Right lobe of liver (tissue), 6 donors: Measurements from ENCODE around the gene ARMH1. TPM values are rescaled to one million over a fixed set of nuclear protein-coding genes. Genes with fewer than 3 reads are reported as not detected.
A peak's percentile ranks its signal among the peaks of the same experiment; 100 is the strongest.
"Not testable (repeated sequence)": the region's sequence is repeated elsewhere in the genome, so short reads cannot be mapped to it uniquely, and the experiment has no call there.

Source experiments
- ATAC-seq, 4 donors: fragments of 200-7000 bp; cut with Tn5 transposase; one replicate each; pipeline ENCODE4 v1.9.1; 2020; ENCODE audit warnings: mild to moderate bottlenecking in 4 of 4, moderate library complexity in 4 of 4
- DNase-seq, 3 donors: peaks; one replicate each; pipeline ENCODE4 v3.0.0-alpha.2; 2020
- H3K27ac ChIP-seq, 3 donors: fragments of 200-600 bp; one replicate each; pipeline ENCODE4 v1.8.0; 2022
- H3K27me3 ChIP-seq, 2 donors: fragments of 200-600 bp; one replicate each; pipeline ENCODE4 v1.8.0; 2022
- H3K36me3 ChIP-seq, 4 donors: fragments of 200-600 bp; sonication (generic) in 1 of 4; one replicate each; pipeline versions ENCODE4 v1.5.1 to v1.8.0; 2017 to 2022; ENCODE audit warnings: control low read depth in 1 of 4
- H3K4me1 ChIP-seq, 4 donors: fragments of 200-600 bp; sonication (generic) in 1 of 4; one replicate each; pipeline versions ENCODE4 v1.5.1 to v1.8.0; 2017 to 2022; ENCODE audit warnings: control low read depth in 1 of 4
- H3K4me3 ChIP-seq, 3 donors: fragments of 200-600 bp; one replicate each; pipeline ENCODE4 v1.8.0; 2022
- H3K9me3 ChIP-seq, 4 donors: fragments of 200-600 bp; sonication (generic) in 1 of 4; one replicate each; pipeline versions ENCODE4 v1.5.1 to v1.8.0; 2017 to 2022; ENCODE audit warnings: control low read depth in 1 of 4
- POLR2A ChIP-seq: fragments of 450-650 bp; IDR thresholded peaks from one replicate; pipeline ENCODE4 v1.6.1; 2017; ENCODE audit warnings: antibody characterized with exemption, mild to moderate bottlenecking
- WGBS: methylation state at CpG from one replicate; pipeline ENCODE4 v1.1.6; 2018; ENCODE audit warnings: low coverage, low lambda C conversion rate; ENCODE audit not compliant: insufficient coverage; ENCODE audit errors: missing lambda C conversion rate; 5-methylcytosine and 5-hydroxymethylcytosine counted together
- intact Hi-C, 2 donors: fragments of 100-400 bp; cut with DNase I; formaldehyde crosslinking; loops; one replicate each; pipeline versions ENCODE4 v1.11.2 to v1.14.1; 2022
- total RNA-seq, 6 experiments: library from RNA; depleted of rRNA in 2 of 6; stranded (reverse); fragments of >200 nt in 2 of 6; fragmentation: NEBNext Ultra II Directional in 3 of 6; extraction: Animal tissue kit (Norgen Biotek cat#: 25700) in 3 of 6; gene quantifications; one replicate each; pipeline versions ENCODE4 v1.1.0 to v1.2.4, GENCODE V29; 2016 to 2023
- TF ChIP-seq, protein P1 (sequence below), 4 donors: fragments of 200-600 bp in 3 of 4; fragments of 450-650 bp in 1 of 4; IDR thresholded peaks; one replicate each; pipeline versions ENCODE4 v1.5.1 to v1.8.0; 2016 to 2022; ENCODE audit warnings: antibody characterized with exemption in 4 of 4, mild to moderate bottlenecking in 2 of 4
- donor health status: DM: no; HTN: yes; CAD: no.
- donor health status: DM: no; HTN: no; CAD: no.
- donor health status: DM: no; HTN: no; CAD: no.
- donor health status: DM: no; HTN: yes; CAD: no.
- donor health status: DM: no; HTN: yes; CAD: no.

The ARMH1 gene
- total RNA-seq, 6 experiments from 2014 or later = 2.7 to 18.4 (median 5.2) TPM

DNA sequence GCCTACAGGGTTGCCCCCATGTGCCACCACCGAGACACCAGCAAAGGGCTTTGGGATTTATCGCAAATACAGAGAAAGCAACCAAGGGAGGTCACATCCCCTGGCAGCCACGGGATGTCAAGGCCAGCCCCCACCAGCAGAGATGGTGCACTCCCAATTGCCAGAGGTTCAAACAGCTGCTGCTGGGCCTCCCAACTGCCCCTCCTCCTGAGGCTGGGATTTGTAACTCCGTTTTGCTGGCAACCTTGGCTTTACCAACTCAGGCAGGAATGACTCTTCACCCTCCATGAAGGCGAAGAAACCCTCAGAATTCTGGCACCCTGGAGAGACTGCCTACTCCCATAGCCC, 11.9 kb upstream of the ARMH1 start:
- no peaks in the 10 kb centered on the region for H3K9me3 ChIP-seq
- H3K27me3 ChIP-seq = no peaks in the 10 kb centered on the region
- H3K36me3 ChIP-seq = peaks cover 0 to 9% (median 0%) of the 10 kb centered on the region in 4 donors
- peaks cover 0 to 40% (median 18%) of the 10 kb centered on the region in 4 donors for H3K4me1 ChIP-seq
- H3K4me3 ChIP-seq = no peak overlapping the region
- ATAC-seq = no peak
- peak overlapping the region in 2 of 3 donors; percentile 60 to 68 for H3K27ac ChIP-seq
- peak in 1 of 3 donors; percentile 39 for DNase-seq
- intact Hi-C loops = no loop called here
- WGBS = 80% methylated on average over 2 of the region's 5 CpGs
- TF ChIP-seq POLR2A = no peak
- TF ChIP-seq, protein P1, sequence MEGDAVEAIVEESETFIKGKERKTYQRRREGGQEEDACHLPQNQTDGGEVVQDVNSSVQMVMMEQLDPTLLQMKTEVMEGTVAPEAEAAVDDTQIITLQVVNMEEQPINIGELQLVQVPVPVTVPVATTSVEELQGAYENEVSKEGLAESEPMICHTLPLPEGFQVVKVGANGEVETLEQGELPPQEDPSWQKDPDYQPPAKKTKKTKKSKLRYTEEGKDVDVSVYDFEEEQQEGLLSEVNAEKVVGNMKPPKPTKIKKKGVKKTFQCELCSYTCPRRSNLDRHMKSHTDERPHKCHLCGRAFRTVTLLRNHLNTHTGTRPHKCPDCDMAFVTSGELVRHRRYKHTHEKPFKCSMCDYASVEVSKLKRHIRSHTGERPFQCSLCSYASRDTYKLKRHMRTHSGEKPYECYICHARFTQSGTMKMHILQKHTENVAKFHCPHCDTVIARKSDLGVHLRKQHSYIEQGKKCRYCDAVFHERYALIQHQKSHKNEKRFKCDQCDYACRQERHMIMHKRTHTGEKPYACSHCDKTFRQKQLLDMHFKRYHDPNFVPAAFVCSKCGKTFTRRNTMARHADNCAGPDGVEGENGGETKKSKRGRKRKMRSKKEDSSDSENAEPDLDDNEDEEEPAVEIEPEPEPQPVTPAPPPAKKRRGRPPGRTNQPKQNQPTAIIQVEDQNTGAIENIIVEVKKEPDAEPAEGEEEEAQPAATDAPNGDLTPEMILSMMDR (IDR thresholded peaks at IDR 0.05) = no peak

DNA sequence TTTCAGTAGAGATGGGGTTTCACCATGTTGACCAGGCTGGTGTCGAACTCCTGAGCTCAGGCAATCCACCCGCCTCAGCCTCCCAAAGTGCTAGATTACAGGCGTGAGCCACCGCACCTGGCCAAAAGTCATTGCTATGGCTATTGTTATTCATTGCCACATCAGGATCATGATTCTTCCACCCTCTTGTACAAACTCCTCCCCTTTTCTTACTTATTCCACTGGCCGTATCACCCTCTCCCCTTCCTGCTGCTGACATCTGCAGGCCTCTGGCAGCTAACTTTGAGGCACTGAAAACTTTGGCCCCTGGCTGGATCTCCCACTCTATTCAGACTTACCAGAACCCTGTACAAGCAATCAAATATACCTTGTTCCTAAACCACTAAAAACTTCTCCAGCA, 11.1 kb upstream of the ARMH1 start:
- Histone ChIP-seq H3K4me1 (peaks cover 0 to 40% (median 18%) of the 10 kb centered on the region in 4 donors), H3K4me3 (no peak overlapping the region), H3K27ac (no peak overlapping the region), H3K36me3 (peaks cover 0 to 9% (median 0%) of the 10 kb centered on the region in 4 donors), H3K27me3 (no peaks in the 10 kb centered on the region), H3K9me3 (no peaks in the 10 kb centered on the region)
- DNase-seq (peak in 1 of 3 donors; percentile 8), ATAC-seq (no peak)
- 75% methylated on average over 1 of the region's 5 CpGs for WGBS
- TF ChIP-seq, protein P1 (IDR thresholded peaks at IDR 0.05) = no peak
- TF ChIP-seq POLR2A = no peak
- intact Hi-C loops = no loop called here

DNA sequence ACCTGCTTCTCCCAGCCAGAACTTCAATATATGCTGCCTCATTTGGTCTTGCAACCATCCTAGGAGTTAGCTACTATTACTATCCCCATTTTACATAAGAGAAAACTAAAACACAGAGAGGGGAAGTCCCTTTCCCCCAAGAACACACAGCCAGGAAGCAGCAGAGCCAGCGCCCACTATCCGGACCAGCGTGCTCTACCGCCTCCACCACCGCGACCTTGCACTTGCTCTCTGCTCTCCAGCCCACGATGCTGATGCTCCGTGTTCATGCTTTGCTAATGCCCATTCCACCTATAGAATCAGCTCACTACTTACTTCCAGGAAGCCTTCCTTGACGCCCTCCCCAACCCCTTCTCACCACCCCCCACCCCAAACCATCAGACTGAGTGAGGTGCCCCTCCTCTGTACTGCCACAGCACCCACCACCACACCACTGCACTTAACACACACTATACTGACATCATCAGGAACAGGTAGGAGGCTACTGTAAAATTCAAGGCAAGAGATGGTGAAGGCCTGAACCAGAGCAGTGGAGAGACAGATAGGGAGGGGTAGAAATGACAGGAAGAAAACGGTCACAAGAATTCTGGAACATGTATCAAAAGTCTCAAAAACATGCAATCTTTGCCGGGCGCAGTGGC, 9.7 kb upstream of the ARMH1 start:
- ATAC-seq = no peak
- Histone ChIP-seq H3K4me3 (no peak overlapping the region), H3K27me3 (no peaks in the 10 kb centered on the region), H3K36me3 (no peaks in the 10 kb centered on the region), H3K9me3 (no peaks in the 10 kb centered on the region), H3K27ac (no peak overlapping the region), H3K4me1 (peaks cover 0 to 33% (median 15%) of the 10 kb centered on the region in 4 donors)
- WGBS = 45% methylated on average over 8 of the region's 12 CpGs
- intact Hi-C loops = no loop called here
- TF ChIP-seq POLR2A = no peak
- TF ChIP-seq, protein P1 (IDR thresholded peaks at IDR 0.05) = no peak
- DNase-seq = peak in 1 of 3 donors; percentile 6

DNA sequence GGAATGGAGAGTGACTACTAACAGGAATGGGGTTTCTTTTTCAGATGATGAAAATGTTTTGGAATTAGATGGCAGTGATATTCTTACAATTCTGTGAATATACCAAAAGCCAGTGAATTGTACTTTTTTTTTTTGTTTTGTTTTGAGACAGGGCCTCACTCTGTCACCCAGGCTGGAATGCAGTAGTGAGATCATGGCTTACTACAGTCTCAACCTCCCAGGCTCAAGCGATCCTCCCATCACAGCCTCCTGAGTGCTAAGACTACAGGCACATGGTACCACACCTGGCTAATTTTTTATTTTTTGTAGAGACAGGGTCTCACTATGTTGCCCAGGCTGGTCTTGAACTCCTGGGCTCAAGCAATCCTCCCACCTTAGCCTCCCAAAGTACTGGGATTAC, 7.8 kb upstream of the ARMH1 start:
- H3K4me3 ChIP-seq, ATAC-seq, H3K9me3 ChIP-seq, intact Hi-C loops, H3K27me3 ChIP-seq, H3K36me3 ChIP-seq, H3K27ac ChIP-seq: not testable (repeated sequence)
- DNase-seq = peak in 1 of 3 donors; percentile 15
- WGBS = no CpG with 5 or more reads among the region's 1 CpG
- H3K4me1 ChIP-seq = peaks cover 0 to 22% (median 10%) of the 10 kb centered on the region in 4 donors

DNA sequence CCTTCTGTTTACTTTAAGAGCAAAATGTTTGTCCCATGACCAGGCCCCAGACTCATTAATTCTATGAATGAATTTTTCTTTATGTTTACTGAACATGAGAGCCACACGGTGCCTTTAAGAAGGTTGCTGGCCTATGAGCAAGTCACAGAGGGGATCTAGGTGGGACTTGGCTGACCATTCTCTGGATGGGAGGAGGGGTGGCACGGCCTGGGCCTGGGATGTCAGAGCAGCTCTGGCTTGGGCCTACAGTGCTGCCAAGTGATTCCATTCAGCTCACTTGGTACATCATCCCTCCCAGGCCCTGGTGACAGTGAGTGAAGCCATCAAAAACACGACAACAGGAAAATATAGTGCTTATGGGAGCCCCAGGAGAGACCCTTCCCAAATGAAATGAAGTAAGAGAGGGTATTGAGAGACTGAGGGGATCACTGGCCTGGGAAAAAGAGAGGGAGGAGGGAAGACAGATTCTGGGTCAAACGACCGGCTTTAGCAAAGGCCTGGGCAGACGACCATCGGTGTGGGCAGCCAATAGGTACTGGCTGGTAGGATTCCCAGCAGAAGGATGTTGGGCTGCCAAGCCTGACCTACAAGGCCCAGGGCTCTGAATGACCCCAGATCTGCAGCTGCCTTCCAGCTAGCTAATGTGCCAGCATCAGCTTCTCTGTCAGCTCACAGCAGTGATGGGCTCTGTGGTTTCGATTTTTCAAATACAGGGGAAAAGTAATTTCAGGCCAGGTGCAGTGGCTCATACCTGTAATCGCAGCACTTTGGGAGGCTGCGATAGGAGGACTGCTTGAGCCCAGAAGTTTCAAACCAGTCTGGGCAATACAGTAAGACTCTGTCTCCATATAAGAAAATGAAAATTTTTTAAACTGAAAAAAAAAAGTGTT, 3.5 kb upstream of the ARMH1 start:
- Histone ChIP-seq H3K9me3 (no peaks in the 10 kb centered on the region), H3K27ac (no peak overlapping the region), H3K4me1 (peaks cover 0 to 32% (median 18%) of the 10 kb centered on the region in 4 donors), H3K27me3 (no peaks in the 10 kb centered on the region), H3K36me3 (no peaks in the 10 kb centered on the region), H3K4me3 (no peak overlapping the region)
- peak in 1 of 3 donors; percentile 52 for DNase-seq
- TF ChIP-seq, protein P1 (IDR thresholded peaks at IDR 0.05) = no peak
- TF ChIP-seq POLR2A = no peak
- intact Hi-C loops = no loop called here
- no peak for ATAC-seq
- 86% methylated on average over 7 of the region's 10 CpGs for WGBS
